IMR-90 (cell line): ENCODE results near the gene OR51E1. TPM values are rescaled to one million over a fixed set of nuclear protein-coding genes. Genes with fewer than 3 reads are reported as not detected.

ENCODE experiments used
- polyA plus RNA-seq, 3 experiments: library from polyadenylated mRNA; depleted of rRNA; stranded (reverse); fragments of >200 nt; gene quantifications; 2 replicates each; pipeline ENCODE4 v1.2.3, GENCODE V29; 2012; ENCODE audit warnings: low replicate concordance in 1 of 3
- total RNA-seq: library from RNA; depleted of rRNA; stranded (reverse); fragments of >200 nt; gene quantifications from 2 replicates; pipeline ENCODE4 v1.2.3, GENCODE V29; 2012; rRNA removed

OR51E1 gene
- total and polyA plus RNA-seq, 2 of the 4 experiments (the other 2 are of a cell fraction): 0.02 TPM; not detected in 1

Other genes starting within 250 kb of the OR51E1 start
- not detected in 2 replicates for gene OR52K2, start 194.7 kb upstream of the OR51E1 start, total RNA-seq
- not detected in 2 replicates for gene OR52K2, start 194.7 kb upstream of the OR51E1 start, polyA plus RNA-seq (2012; rRNA removed)
- not detected in 2 replicates for gene OR52K1, start 161.3 kb upstream of the OR51E1 start, total RNA-seq
- gene OR52K1, start 161.3 kb upstream of the OR51E1 start, polyA plus RNA-seq (2012; rRNA removed): not detected in 2 replicates
- not detected in 2 replicates for gene OR52M1, start 98.8 kb upstream of the OR51E1 start, total RNA-seq
- not detected in 2 replicates for gene OR52M1, start 98.8 kb upstream of the OR51E1 start, polyA plus RNA-seq (2012; rRNA removed)
- not detected in 2 replicates for gene OR52I2, start 62.2 kb upstream of the OR51E1 start, total RNA-seq
- gene OR52I2, start 62.2 kb upstream of the OR51E1 start, polyA plus RNA-seq (2012; rRNA removed): not detected in 2 replicates
- gene OR52I1, start 49.9 kb upstream of the OR51E1 start, total RNA-seq: not detected in 2 replicates
- gene OR52I1, start 49.9 kb upstream of the OR51E1 start, polyA plus RNA-seq (2012; rRNA removed): not detected in 2 replicates
- 8.1 and 8.4 TPM in 2 replicates for gene TRIM68, start 35.8 kb upstream of the OR51E1 start, total RNA-seq
- 6.5 and 8.1 TPM in 2 replicates for gene TRIM68, start 35.8 kb upstream of the OR51E1 start, polyA plus RNA-seq (2012; rRNA removed)
- not detected in 2 replicates for gene OR51D1, start 6.5 kb upstream of the OR51E1 start, total RNA-seq
- not detected in 2 replicates for gene OR51D1, start 6.5 kb upstream of the OR51E1 start, polyA plus RNA-seq (2012; rRNA removed)
- 0.56 and 0.72 TPM in 2 replicates for gene OR51E2, start 53.9 kb downstream of the OR51E1 start, total RNA-seq
- gene OR51E2, start 53.9 kb downstream of the OR51E1 start, polyA plus RNA-seq (2012; rRNA removed): 0.83 and 1.3 TPM in 2 replicates
- not detected in 2 replicates for gene MMP26, start 60.8 kb downstream of the OR51E1 start, total RNA-seq
- gene MMP26, start 60.8 kb downstream of the OR51E1 start, polyA plus RNA-seq (2012; rRNA removed): not detected in 2 replicates
- not detected in 2 replicates for gene OR51F1, start 126.0 kb downstream of the OR51E1 start, total RNA-seq
- not detected in 2 replicates for gene OR51F1, start 126.0 kb downstream of the OR51E1 start, polyA plus RNA-seq (2012; rRNA removed)
- not detected in 2 replicates for gene OR52R1, start 160.4 kb downstream of the OR51E1 start, total RNA-seq
- not detected in 2 replicates for gene OR52R1, start 160.4 kb downstream of the OR51E1 start, polyA plus RNA-seq (2012; rRNA removed)
- gene OR51F2, start 177.3 kb downstream of the OR51E1 start, total RNA-seq: under 0.01 and 0.18 TPM in 2 replicates
- not detected in 2 replicates for gene OR51F2, start 177.3 kb downstream of the OR51E1 start, polyA plus RNA-seq (2012; rRNA removed)
- not detected in 2 replicates for gene OR51S1, start 205.2 kb downstream of the OR51E1 start, total RNA-seq
- not detected in 2 replicates for gene OR51S1, start 205.2 kb downstream of the OR51E1 start, polyA plus RNA-seq (2012; rRNA removed)
- not detected in 2 replicates for gene OR51T1, start 237.9 kb downstream of the OR51E1 start, total RNA-seq
- not detected in 2 replicates for gene OR51T1, start 237.9 kb downstream of the OR51E1 start, polyA plus RNA-seq (2012; rRNA removed)